IMR-90 (cell line): ENCODE measurements around the gene KCTD19. TPM values are rescaled to one million over a fixed set of nuclear protein-coding genes. Genes with fewer than 3 reads are reported as not detected.

Experiments
- ATAC-seq: fragments of 200-7000 bp; cut with Tn5 transposase; 2 replicates; pipeline ENCODE4 v1.9.1; 2020; ENCODE audit warnings: low read depth, mild to moderate bottlenecking, moderate library complexity
- BruUV-seq: library from RNA; stranded (reverse); fragments of 400-500 nt; replicated peaks from 2 replicates; lab custom pipeline; 2021; lab: Mats Ljungman, UMichigan
- CTCF ChIA-PET: fragments of 300-600 bp; formaldehyde crosslinking; extraction: SDS; loops from one replicate; lab custom pipeline; 2021; ENCODE audit warnings: antibody characterized with exemption; lab: Yijun Ruan, JAX
- POLR2A ChIA-PET: fragments of 300-600 bp; sonication (Branson Sonifier 250); formaldehyde crosslinking; loops from one replicate; lab custom pipeline; 2022; ENCODE audit warnings: antibody characterized with exemption; ENCODE audit not compliant: unreplicated experiment; lab: Charles Lee
- DNase-seq: peaks from one replicate; pipeline ENCODE4 v3.0.0; 2013
- H2AFZ ChIP-seq: replicated peaks from 2 replicates; pipeline ENCODE3; 2013; ENCODE audit warnings: low read length, mild to moderate bottlenecking; ENCODE audit not compliant: poor library complexity
- H2AK5ac ChIP-seq: 2 replicates; pipeline ENCODE4 v1.6.1; 2013; ENCODE audit warnings: low read depth, low read length, inconsistent platforms
- H2AK9ac ChIP-seq: replicated peaks from 2 replicates; pipeline ENCODE3; 2013; ENCODE audit warnings: mild to moderate bottlenecking, low read depth, low read length, moderate library complexity; ENCODE audit not compliant: poor library complexity
- H2BK120ac ChIP-seq: 2 replicates; pipeline ENCODE4 v1.6.1; 2013; ENCODE audit warnings: low read depth, low read length, inconsistent platforms
- H2BK15ac ChIP-seq: 3 replicates; pipeline ENCODE4 v1.6.1; 2013; ENCODE audit warnings: low read depth, low read length, inconsistent platforms
- H2BK20ac ChIP-seq: 2 replicates; pipeline ENCODE4 v1.6.1; 2013; ENCODE audit warnings: low read depth, mild to moderate bottlenecking, inconsistent platforms, low read length, moderate library complexity
- H2BK5ac ChIP-seq: 2 replicates; pipeline ENCODE4 v1.6.1; 2013; ENCODE audit warnings: mild to moderate bottlenecking, low read depth, low read length, inconsistent platforms; ENCODE audit not compliant: poor library complexity, severe bottlenecking
- H3K14ac ChIP-seq: replicated peaks from 2 replicates; pipeline ENCODE4 v1.6.1; 2013; ENCODE audit warnings: low read depth, low read length, inconsistent platforms
- H3K18ac ChIP-seq: 2 replicates; pipeline ENCODE4 v1.6.1; 2013; ENCODE audit warnings: low read depth, low read length, control low read depth
- H3K23ac ChIP-seq: 2 replicates; pipeline ENCODE4 v1.6.1; 2013; ENCODE audit warnings: low read depth, low read length, inconsistent platforms
- H3K27ac ChIP-seq: 2 replicates; pipeline ENCODE4 v1.5.1; 2013; ENCODE audit warnings: mild to moderate bottlenecking, control low read depth, low read length; ENCODE audit not compliant: insufficient read depth
- H3K27me3 ChIP-seq: 2 replicates; pipeline ENCODE4 v1.6.1; 2013; ENCODE audit warnings: low read length; ENCODE audit not compliant: control insufficient read depth, insufficient read depth
- H3K36me3 ChIP-seq: 2 replicates; pipeline ENCODE4 v1.6.1; 2013; ENCODE audit warnings: low read length, mixed read lengths; ENCODE audit not compliant: control insufficient read depth, insufficient read depth
- H3K4ac ChIP-seq: 2 replicates; pipeline ENCODE4 v1.6.1; 2013; ENCODE audit warnings: low read depth, low read length, inconsistent platforms
- H3K4me1 ChIP-seq: 2 replicates; pipeline ENCODE4 v1.6.1; 2013; ENCODE audit warnings: low read length, mixed read lengths; ENCODE audit not compliant: control insufficient read depth, insufficient read depth
- H3K4me2 ChIP-seq: 2 replicates; pipeline ENCODE4 v1.6.1; 2013; ENCODE audit warnings: low read depth, mild to moderate bottlenecking, control low read depth, low read length, moderate library complexity
- H3K4me3 ChIP-seq: 2 replicates; pipeline ENCODE4 v1.5.1; 2013; ENCODE audit warnings: low read depth, mild to moderate bottlenecking, control low read depth, low read length, moderate library complexity; ENCODE audit not compliant: insufficient read depth
- H3K56ac ChIP-seq: 2 replicates; pipeline ENCODE4 v1.6.1; 2013; ENCODE audit warnings: low read length, inconsistent platforms; ENCODE audit not compliant: insufficient read depth; ENCODE audit errors: extremely low read depth
- H3K79me1 ChIP-seq, 2 experiments: 2 replicates each; pipeline ENCODE4 v1.6.1; 2013; ENCODE audit warnings: low read length in 2 of 2, inconsistent platforms in 1 of 2, low read depth in 1 of 2
- H3K9ac ChIP-seq: 2 replicates; pipeline ENCODE4 v1.6.1; 2013; ENCODE audit warnings: low read depth, low read length, control low read depth
- H3K9me1 ChIP-seq: 2 replicates; pipeline ENCODE4 v1.6.1; 2013; ENCODE audit warnings: low read length, inconsistent platforms; ENCODE audit not compliant: insufficient read depth
- H3K9me3 ChIP-seq: 2 replicates; pipeline ENCODE4 v1.6.1; 2013; ENCODE audit warnings: low read length; ENCODE audit not compliant: control insufficient read depth, insufficient read depth
- H4K20me1 ChIP-seq: 2 replicates; pipeline ENCODE4 v1.6.1; 2013; ENCODE audit warnings: low read length, inconsistent platforms; ENCODE audit not compliant: insufficient read depth
- H4K5ac ChIP-seq: 2 replicates; pipeline ENCODE4 v1.6.1; 2013; ENCODE audit warnings: mild to moderate bottlenecking, low read depth, low read length, control low read depth
- H4K8ac ChIP-seq, 2 experiments: 2 replicates each; pipeline ENCODE4 v1.6.1; 2013; ENCODE audit warnings: low read depth in 2 of 2, low read length in 2 of 2, control low read depth in 1 of 2, inconsistent platforms in 1 of 2
- H4K91ac ChIP-seq: 2 replicates; pipeline ENCODE4 v1.6.1; 2013; ENCODE audit warnings: low read depth, low read length, inconsistent platforms; ENCODE audit not compliant: insufficient read depth
- BHLHE40 ChIP-seq: fragments of 150-350 bp; IDR thresholded peaks from 2 replicates; pipeline ENCODE4 v1.6.1; 2016; ENCODE audit warnings: mild to moderate bottlenecking, low read depth, low read length
- CEBPB ChIP-seq: IDR thresholded peaks from 2 replicates; pipeline ENCODE4 v1.6.1; 2012; ENCODE audit warnings: low read depth, low read length, improper control_type of control experiment
- CHD1 ChIP-seq: IDR thresholded peaks from 2 replicates; pipeline ENCODE4 v1.6.1; 2012; ENCODE audit warnings: low read depth, low read length, improper control_type of control experiment
- CTCF ChIP-seq: conservative IDR thresholded peaks from 2 replicates; pipeline ENCODE4 v1.5.1; 2012; ENCODE audit warnings: mild to moderate bottlenecking, low read depth, low read length, improper control_type of control experiment
- FOS ChIP-seq: fragments of 150-350 bp; IDR thresholded peaks from 2 replicates; pipeline ENCODE4 v1.6.1; 2016; ENCODE audit warnings: low read depth, low read length
- MAFK ChIP-seq: IDR thresholded peaks from 2 replicates; pipeline ENCODE4 v1.6.1; 2012; ENCODE audit warnings: low read depth, low read length, improper control_type of control experiment
- MAZ ChIP-seq: IDR thresholded peaks from 2 replicates; pipeline ENCODE4 v1.6.1; 2012; ENCODE audit warnings: low read depth, mild to moderate bottlenecking, low read length, improper control_type of control experiment, moderate library complexity, borderline replicate concordance
- MXI1 ChIP-seq: IDR thresholded peaks from 2 replicates; pipeline ENCODE4 v1.6.1; 2012; ENCODE audit warnings: low read depth, mild to moderate bottlenecking, low read length, moderate library complexity, borderline replicate concordance
- POLR2A ChIP-seq: IDR thresholded peaks from 2 replicates; pipeline ENCODE4 v1.6.1; 2012; ENCODE audit warnings: mild to moderate bottlenecking, low read depth, low read length
- RAD21 ChIP-seq: IDR thresholded peaks from 2 replicates; pipeline ENCODE4 v1.6.1; 2012; ENCODE audit warnings: low read length, improper control_type of control experiment
- SMC3 ChIP-seq: fragments of 150-350 bp; IDR thresholded peaks from 2 replicates; pipeline ENCODE4 v1.6.1; 2016; ENCODE audit warnings: low read depth, mild to moderate bottlenecking, antibody characterized with exemption, low read length, moderate library complexity
- USF2 ChIP-seq: fragments of 150-350 bp; IDR thresholded peaks from 2 replicates; pipeline ENCODE4 v1.6.1; 2017; ENCODE audit warnings: mild to moderate bottlenecking, antibody characterized with exemption, low read length, low read depth
- whole genome bisulfite sequencing, 2 experiments: methylation state at CpG; one replicate each; pipeline versions ENCODE4 v1.1.5 to v1.1.7; 2013; ENCODE audit warnings: missing lambda C conversion rate in 2 of 2; ENCODE audit not compliant: insufficient read length in 1 of 2; ENCODE audit errors: extremely low coverage in 2 of 2; 5-methylcytosine and 5-hydroxymethylcytosine counted together
- dilution Hi-C: fragments of 300-500 bp; cut with HindIII; formaldehyde crosslinking; loops from one replicate; pipeline ENCODE4 v1.14.3; 2018; ENCODE audit warnings: low sequenced_read_pairs; ENCODE audit not compliant: unreplicated experiment
- in situ Hi-C: fragments of 300-500 bp; cut with MboI; formaldehyde crosslinking; loops from 3 replicates; pipeline ENCODE4 v1.14.3; 2019; ENCODE audit warnings: low sequenced_read_pairs, inconsistent platforms, mixed read lengths
- intact Hi-C: fragments of 100-400 bp; cut with micrococcal nuclease; formaldehyde crosslinking; loops from 2 replicates; pipeline ENCODE4 v1.10.0; 2022
- polyA plus RNA-seq, 3 experiments: library from polyadenylated mRNA; depleted of rRNA; stranded (reverse); fragments of >200 nt; gene quantifications; 2 replicates each; pipeline ENCODE4 v1.2.3, GENCODE V29; 2012; ENCODE audit warnings: low replicate concordance in 1 of 3
- total RNA-seq: library from RNA; depleted of rRNA; stranded (reverse); fragments of >200 nt; gene quantifications from 2 replicates; pipeline ENCODE4 v1.2.3, GENCODE V29; 2012

The KCTD19 gene
- total and polyA plus RNA-seq, 2 of the 4 experiments (the other 2 are of a cell fraction): under 0.01 to 0.07 TPM

- no peak for TF ChIP-seq CEBPB
- peak; percentile 89 for TF ChIP-seq POLR2A
- TF ChIP-seq BHLHE40: no peak
- TF ChIP-seq MAZ: peak; percentile 28; the same call in 1 of the 2 replicates
Measured at GRCh38 chr16:67247192-67248072, 79.1 kb downstream of the KCTD19 start, which contains the start of gene FHOD1 (continued).

- CTCF ChIA-PET: interaction anchor here (0.5 to 1.5 kb wide), 3 partner anchors 14 to 85 kb away, joined by 4 to 5 read pairs (median 4); no protein-coding TSS in a partner anchor
- TF ChIP-seq SMC3 (no peak), MAFK (no peak), USF2 (no peak), CTCF (no peak), POLR2A (no peak; the same call in 1 of the 2 replicates), MAZ (no peak), CHD1 (no peak), CEBPB (no peak), FOS (no peak), RAD21 (no peak), MXI1 (no peak)
Measured at GRCh38 chr16:67246756-67247191, 79.8 kb downstream of the KCTD19 start.

More at GRCh38 chr16:67246756-67247191, 79.8 kb downstream of the KCTD19 start:
- peak overlapping the region; percentile 87 for H2BK5ac ChIP-seq
- H3K79me1 ChIP-seq: peaks cover 19 to 68% of the 10 kb centered on the region in 2 experiments; a peak in 3 of 4 replicates
- H3K9me3 ChIP-seq: no peaks in the 10 kb centered on the region
- peak overlapping the region; percentile 46 for H3K4ac ChIP-seq
- H2AFZ ChIP-seq: peak overlapping the region; percentile 90
- no peak overlapping the region for H2BK120ac ChIP-seq
- peak overlapping the region; percentile 7; the same call in 1 of the 2 replicates for H3K18ac ChIP-seq
- ATAC-seq (no peak), DNase-seq (no peak)
- in situ Hi-C loops (no loop called here), intact Hi-C loops (loop anchor here (1.0 to 5.0 kb wide), 2 partner anchors 19 to 146 kb away; partner anchors contain the start of genes TMEM208 and TPPP3), dilution Hi-C loops (no loop called here)
- peaks cover 31% of the 10 kb centered on the region for H3K9me1 ChIP-seq
- peak overlapping the region; percentile 71 for H3K14ac ChIP-seq
- no TSS peak for BruUV-seq
- peak overlapping the region; percentile 45; the same call in 1 of the 2 replicates for H3K56ac ChIP-seq
- peak overlapping the region; percentile 52 for H3K9ac ChIP-seq
- H3K23ac ChIP-seq: no peak overlapping the region
- H4K20me1 ChIP-seq: no peaks in the 10 kb centered on the region; the same call in 1 of the 2 replicates
- peak overlapping the region; percentile 26; the same call in 1 of the 3 replicates for H2BK15ac ChIP-seq
- H3K36me3 ChIP-seq: no peaks in the 10 kb centered on the region
- H3K4me1 ChIP-seq: peaks cover 44% of the 10 kb centered on the region
- H4K8ac ChIP-seq: peak overlapping the region; percentile 38 to 61; a peak in 2 of 4 replicates
- peak overlapping the region; percentile 88 for H3K27ac ChIP-seq
- 0% methylated on average over 11 of the region's 26 CpGs; no CpG with 5 or more reads in 1 of the 2 experiments for WGBS, 2 experiments
- H3K4me2 ChIP-seq: peak overlapping the region; percentile 69
- peak overlapping the region; percentile 83 for H2AK5ac ChIP-seq
- H4K91ac ChIP-seq: peak overlapping the region; percentile 39
- no peaks in the 10 kb centered on the region for H3K27me3 ChIP-seq
- peak overlapping the region; percentile 97 for H2AK9ac ChIP-seq
- POLR2A ChIA-PET: interaction anchor here (0.5 to 0.6 kb wide), 3 partner anchors 12 to 103 kb away, joined by 4 to 8 read pairs (median 4); no protein-coding TSS in a partner anchor
- H3K4me3 ChIP-seq: peak overlapping the region; percentile 89
- no peak overlapping the region for H2BK20ac ChIP-seq
- peak overlapping the region; percentile 17; the same call in 1 of the 2 replicates for H4K5ac ChIP-seq
